ENCODE data around the gene MAPK14. TPM values are rescaled to one million over a fixed set of nuclear protein-coding genes. Genes with fewer than 3 reads are reported as not detected.

MAPK14 gene
- total RNA-seq, 1 experiment from 2014 or later, result 50.8 TPM

- Histone ChIP-seq H3K27ac (ENCODE audit: low read depth, low read length, poor library complexity, severe bottlenecking) (no peak overlapping the region), H3K4me3 (ENCODE audit: low read depth, low read length, poor library complexity, severe bottlenecking) (no peak overlapping the region), H3K27me3 (replicated peaks; ENCODE audit: insufficient read depth, low read depth, low read length, poor library complexity) (no peaks in the 10 kb centered on the region), H3K4me1 (ENCODE audit: insufficient read depth, low read length, poor library complexity, severe bottlenecking) (no peaks in the 10 kb centered on the region), H3K9me3 (ENCODE audit: low read depth, low read length, poor library complexity, severe bottlenecking) (no peaks in the 10 kb centered on the region), H3K36me3 (ENCODE audit: insufficient read depth, low read length, poor library complexity, severe bottlenecking) (no peaks in the 10 kb centered on the region)
- ChIA-PET POLR2A (ENCODE audit: low non-redundant PET) (no interaction called here), CTCF (interaction anchor here (0.6 kb wide), 1 partner anchor 541 kb away, joined by 3 read pairs; no protein-coding TSS in a partner anchor)
- no peak for DNase-seq (ENCODE audit: low spot score)
- TF ChIP-seq EZH2 (IDR thresholded peaks at IDR 0.05; ENCODE audit: borderline replicate concordance, low read depth, low read length, poor library complexity, severe bottlenecking) (no peak), CTCF (conservative IDR thresholded peaks at IDR 0.05; ENCODE audit: low read depth, low read length) (no peak)
- no TSS peak for BruUV-seq (replicated peaks)
- intact Hi-C loops (cut with micrococcal nuclease; ENCODE audit: unreplicated experiment), result no loop called here
Observed at GRCh38 chr6:36119209-36119608, 91.6 kb downstream of the MAPK14 start.

- Histone ChIP-seq H3K4me3 (ENCODE audit: low read depth, low read length, poor library complexity, severe bottlenecking) (no peak overlapping the region), H3K4me1 (ENCODE audit: insufficient read depth, low read length, poor library complexity, severe bottlenecking) (no peaks in the 10 kb centered on the region), H3K9me3 (ENCODE audit: low read depth, low read length, poor library complexity, severe bottlenecking) (no peaks in the 10 kb centered on the region), H3K27ac (ENCODE audit: low read depth, low read length, poor library complexity, severe bottlenecking) (no peak overlapping the region), H3K36me3 (ENCODE audit: insufficient read depth, low read length, poor library complexity, severe bottlenecking) (no peaks in the 10 kb centered on the region), H3K27me3 (replicated peaks; ENCODE audit: insufficient read depth, low read depth, low read length, poor library complexity) (no peaks in the 10 kb centered on the region)
- no peak for TF ChIP-seq CTCF (conservative IDR thresholded peaks at IDR 0.05; ENCODE audit: low read depth, low read length)
- TF ChIP-seq EZH2 (IDR thresholded peaks at IDR 0.05; ENCODE audit: borderline replicate concordance, low read depth, low read length, poor library complexity, severe bottlenecking), result no peak
- no TSS peak for BruUV-seq (replicated peaks)
- intact Hi-C loops (cut with micrococcal nuclease; ENCODE audit: unreplicated experiment), result loop anchor here (10.0 kb wide), 1 partner anchor 75 kb away; the partner anchor contains the start of gene BRPF3
- no peak for DNase-seq (ENCODE audit: low spot score)
- ChIA-PET POLR2A (ENCODE audit: low non-redundant PET) (no interaction called here), CTCF (no interaction called here)
Observed at GRCh38 chr6:36120018-36120417, 92.4 kb downstream of the MAPK14 start.

GRCh38 chr6:36120539-36120938, 92.9 kb downstream of the MAPK14 start:
- ChIA-PET CTCF (no interaction called here), POLR2A (ENCODE audit: low non-redundant PET) (no interaction called here)
- Histone ChIP-seq H3K9me3 (ENCODE audit: low read depth, low read length, poor library complexity, severe bottlenecking) (no peaks in the 10 kb centered on the region), H3K4me3 (ENCODE audit: low read depth, low read length, poor library complexity, severe bottlenecking) (no peak overlapping the region), H3K36me3 (ENCODE audit: insufficient read depth, low read length, poor library complexity, severe bottlenecking) (no peaks in the 10 kb centered on the region), H3K4me1 (ENCODE audit: insufficient read depth, low read length, poor library complexity, severe bottlenecking) (no peaks in the 10 kb centered on the region), H3K27me3 (replicated peaks; ENCODE audit: insufficient read depth, low read depth, low read length, poor library complexity) (no peaks in the 10 kb centered on the region), H3K27ac (ENCODE audit: low read depth, low read length, poor library complexity, severe bottlenecking) (no peak overlapping the region)
- no TSS peak for BruUV-seq (replicated peaks)
- intact Hi-C loops (cut with micrococcal nuclease; ENCODE audit: unreplicated experiment), result loop anchor here (10.0 kb wide), 1 partner anchor 74 kb away; the partner anchor contains the start of gene BRPF3
- DNase-seq (ENCODE audit: low spot score), result no peak
- no peak for TF ChIP-seq CTCF (conservative IDR thresholded peaks at IDR 0.05; ENCODE audit: low read depth, low read length)
- TF ChIP-seq EZH2 (IDR thresholded peaks at IDR 0.05; ENCODE audit: borderline replicate concordance, low read depth, low read length, poor library complexity, severe bottlenecking), result no peak

All from A673 (cell line).